ENCODE results near the gene NAA20.

GRCh38 chr20:20014659-20015058 is 2.5 kb upstream of the NAA20 start:
- TF ChIP-seq POLR2A (IDR thresholded peaks at IDR 0.05; ENCODE audit: low read depth, low read length): no peak
- TF ChIP-seq POLR2AphosphoS5 (IDR thresholded peaks at IDR 0.05; ENCODE audit: low read depth, low read length): no peak
- TF ChIP-seq TAF1 (IDR thresholded peaks at IDR 0.05; ENCODE audit: borderline replicate concordance, low read depth, low read length): no peak
